ENCODE data around the gene HS3ST3B1. TPM values are rescaled to one million over a fixed set of nuclear protein-coding genes. Genes with fewer than 3 reads are reported as not detected.
A peak's percentile ranks its signal among the peaks of the same experiment; 100 is the strongest.

Gene HS3ST3B1
- total RNA-seq, 1 donor, result 9.1 TPM

DNA sequence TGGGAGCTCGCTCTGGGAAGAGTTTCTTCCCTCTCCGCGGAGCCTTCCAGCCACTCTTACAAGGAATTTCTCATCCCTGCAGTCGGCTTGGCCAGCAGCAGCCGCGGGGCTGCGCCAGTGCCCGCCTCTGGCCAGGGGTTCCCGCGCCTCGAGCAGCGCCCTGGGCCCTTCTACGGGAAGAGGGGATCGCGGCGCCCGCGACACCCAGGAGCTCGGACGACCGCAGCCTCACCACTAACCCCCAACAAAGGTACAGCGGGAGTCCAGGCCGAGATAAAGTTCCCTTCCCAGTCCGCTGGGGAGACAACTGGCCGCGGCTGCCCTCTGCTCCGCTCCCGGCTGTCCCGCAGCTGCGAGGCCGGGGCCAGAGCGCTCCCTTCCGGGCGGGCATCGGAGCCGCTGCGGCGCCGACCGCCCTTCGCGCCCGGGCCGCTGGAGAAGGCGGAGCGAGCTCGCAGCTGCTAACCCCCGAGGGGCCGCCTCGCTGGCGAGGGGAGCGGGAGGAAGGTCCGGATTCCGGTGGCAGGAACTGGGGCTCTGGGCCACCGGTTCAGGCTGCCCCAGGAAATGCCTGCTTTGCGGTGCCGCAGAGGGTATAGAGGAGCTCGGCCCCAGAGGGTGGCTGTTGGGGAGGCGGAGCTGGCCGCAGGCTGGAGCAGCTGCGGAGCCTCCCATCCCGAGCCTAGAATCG is 3.6 kb upstream of the HS3ST3B1 start:
- TF ChIP-seq, protein P1, sequence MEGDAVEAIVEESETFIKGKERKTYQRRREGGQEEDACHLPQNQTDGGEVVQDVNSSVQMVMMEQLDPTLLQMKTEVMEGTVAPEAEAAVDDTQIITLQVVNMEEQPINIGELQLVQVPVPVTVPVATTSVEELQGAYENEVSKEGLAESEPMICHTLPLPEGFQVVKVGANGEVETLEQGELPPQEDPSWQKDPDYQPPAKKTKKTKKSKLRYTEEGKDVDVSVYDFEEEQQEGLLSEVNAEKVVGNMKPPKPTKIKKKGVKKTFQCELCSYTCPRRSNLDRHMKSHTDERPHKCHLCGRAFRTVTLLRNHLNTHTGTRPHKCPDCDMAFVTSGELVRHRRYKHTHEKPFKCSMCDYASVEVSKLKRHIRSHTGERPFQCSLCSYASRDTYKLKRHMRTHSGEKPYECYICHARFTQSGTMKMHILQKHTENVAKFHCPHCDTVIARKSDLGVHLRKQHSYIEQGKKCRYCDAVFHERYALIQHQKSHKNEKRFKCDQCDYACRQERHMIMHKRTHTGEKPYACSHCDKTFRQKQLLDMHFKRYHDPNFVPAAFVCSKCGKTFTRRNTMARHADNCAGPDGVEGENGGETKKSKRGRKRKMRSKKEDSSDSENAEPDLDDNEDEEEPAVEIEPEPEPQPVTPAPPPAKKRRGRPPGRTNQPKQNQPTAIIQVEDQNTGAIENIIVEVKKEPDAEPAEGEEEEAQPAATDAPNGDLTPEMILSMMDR (IDR thresholded peaks at IDR 0.05; ENCODE audit: insufficient read depth, low read length), result peak; percentile 38
- peak; percentile 64 for DNase-seq (ENCODE audit: low read depth)

DNA sequence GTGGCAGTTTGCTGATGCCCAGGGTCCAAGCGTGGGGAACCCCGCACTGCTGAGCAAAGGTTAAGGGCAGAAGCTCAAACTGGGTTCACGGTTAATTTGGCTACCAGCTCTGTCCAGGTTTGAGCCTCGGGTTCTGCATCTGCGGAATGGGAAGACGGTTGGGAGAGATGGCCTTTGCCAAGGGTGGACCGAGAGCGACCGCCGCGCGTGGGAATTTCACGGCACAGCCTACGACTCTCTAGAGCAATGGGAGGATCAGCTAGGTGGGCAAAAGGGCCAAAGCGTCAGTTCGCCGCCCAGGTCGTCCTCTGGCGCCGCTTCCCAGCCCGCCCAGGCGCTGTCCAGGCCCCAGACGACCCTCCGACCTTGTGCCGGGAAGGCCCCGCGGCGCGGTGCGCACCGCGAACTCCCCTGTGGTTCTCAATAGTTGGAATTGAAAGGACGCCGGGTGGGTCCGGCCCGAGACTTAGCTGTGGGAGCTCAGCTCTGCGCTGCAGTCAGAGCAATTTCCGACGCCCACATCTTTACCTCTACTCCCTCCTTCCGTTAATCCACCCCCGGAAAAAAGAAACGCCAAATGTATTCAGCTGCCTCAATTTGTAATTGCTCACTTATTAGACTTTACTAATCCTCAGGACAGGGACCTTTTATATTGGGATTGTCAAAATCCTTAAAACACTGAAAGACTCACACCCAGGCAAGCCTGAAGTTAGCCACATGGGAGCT is 2.5 kb upstream of the HS3ST3B1 start:
- peak; percentile 24 for DNase-seq (ENCODE audit: low read depth)
- TF ChIP-seq, protein P1 (IDR thresholded peaks at IDR 0.05; ENCODE audit: insufficient read depth, low read length), result no peak
- peak overlapping the region; percentile 17 for H3K4me3 ChIP-seq (ENCODE audit: low read depth, low read length)

More for the DNA sequence above, 3.6 kb upstream of the HS3ST3B1 start:
- peak overlapping the region; percentile 61 for H3K4me3 ChIP-seq (ENCODE audit: low read depth, low read length)

- H3K4me3 ChIP-seq (ENCODE audit: low read depth, low read length), result peak overlapping the region; percentile 76
- peak; percentile 47 for DNase-seq (ENCODE audit: low read depth)
- TF ChIP-seq, protein P1 (IDR thresholded peaks at IDR 0.05; ENCODE audit: insufficient read depth, low read length), result no peak
Measured at GRCh38 chr17:14298947-14299279, 2.0 kb upstream of the HS3ST3B1 start.

DNA sequence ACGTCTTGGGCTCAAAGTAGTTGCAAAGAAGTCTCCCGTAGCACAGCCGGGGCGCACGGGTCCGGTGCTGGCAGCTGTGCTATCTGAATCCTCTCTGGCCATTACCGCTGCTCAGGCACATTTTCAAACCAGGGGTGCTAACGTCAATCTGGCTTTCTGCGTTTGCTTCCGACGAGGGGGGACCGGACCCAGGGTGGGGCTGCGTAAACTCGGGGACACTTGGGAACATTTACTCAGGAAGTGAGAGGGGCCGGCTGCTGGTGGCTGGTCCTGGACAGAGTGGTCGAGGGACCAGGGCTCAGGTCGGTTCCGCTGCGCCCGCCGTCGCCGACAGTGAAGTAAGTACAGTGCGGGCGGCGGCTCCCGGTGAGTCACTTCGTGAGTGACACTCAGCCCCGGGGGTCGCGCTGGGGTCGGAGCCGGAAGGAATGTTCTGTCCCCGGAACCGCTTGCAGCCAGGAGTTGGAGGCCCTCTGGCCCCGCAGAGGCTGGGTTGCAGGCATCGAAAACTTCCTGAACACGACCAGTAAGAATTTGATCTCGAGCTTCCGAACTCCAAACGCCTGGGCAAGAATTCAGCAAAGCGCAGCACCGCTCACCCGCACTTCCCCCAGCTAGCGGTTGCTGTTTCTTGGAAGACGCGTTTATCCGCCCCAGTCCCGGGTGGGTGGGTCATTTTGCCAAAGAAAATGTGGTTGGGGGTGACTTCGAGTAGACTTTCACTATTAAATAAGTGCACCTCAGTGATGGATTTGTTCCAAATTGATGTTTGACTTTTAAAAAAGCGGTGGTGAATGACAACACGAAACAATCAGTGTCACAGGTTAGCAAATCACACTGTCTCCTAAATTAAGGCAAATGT is 1.4 kb upstream of the HS3ST3B1 start:
- peak overlapping the region; percentile 76 for H3K4me3 ChIP-seq (ENCODE audit: low read depth, low read length)
- TF ChIP-seq, protein P1 (IDR thresholded peaks at IDR 0.05; ENCODE audit: insufficient read depth, low read length), result no peak
- peak; percentile 71 for DNase-seq (ENCODE audit: low read depth)

DNA sequence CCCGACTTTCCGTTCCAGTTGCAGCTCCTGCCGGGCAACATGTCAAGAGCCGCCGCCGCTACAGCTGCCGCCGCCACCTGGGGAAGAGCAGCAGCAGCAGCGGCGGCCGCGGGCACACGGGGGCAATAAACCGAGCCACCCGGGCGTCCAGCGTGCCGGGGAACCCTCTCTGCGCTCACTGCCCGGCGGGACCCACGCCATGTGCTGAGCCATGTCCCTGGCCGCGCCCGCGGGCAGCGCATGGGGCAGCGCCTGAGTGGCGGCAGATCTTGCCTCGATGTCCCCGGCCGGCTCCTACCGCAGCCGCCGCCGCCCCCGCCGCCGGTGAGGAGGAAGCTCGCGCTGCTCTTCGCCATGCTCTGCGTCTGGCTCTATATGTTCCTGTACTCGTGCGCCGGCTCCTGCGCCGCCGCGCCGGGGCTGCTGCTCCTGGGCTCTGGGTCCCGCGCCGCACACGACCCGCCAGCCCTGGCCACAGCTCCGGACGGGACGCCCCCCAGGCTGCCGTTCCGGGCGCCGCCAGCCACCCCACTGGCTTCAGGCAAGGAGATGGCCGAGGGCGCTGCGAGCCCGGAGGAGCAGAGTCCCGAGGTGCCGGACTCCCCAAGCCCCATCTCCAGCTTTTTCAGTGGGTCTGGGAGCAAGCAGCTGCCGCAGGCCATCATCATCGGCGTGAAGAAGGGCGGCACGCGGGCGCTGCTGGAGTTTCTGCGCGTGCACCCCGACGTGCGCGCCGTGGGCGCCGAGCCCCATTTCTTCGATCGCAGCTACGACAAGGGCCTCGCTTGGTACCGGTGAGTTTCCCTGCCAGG is 604 bp downstream of the HS3ST3B1 start:
- peak overlapping the region; percentile 95 for H3K4me3 ChIP-seq (ENCODE audit: low read depth, low read length)
- DNase-seq (ENCODE audit: low read depth), result no peak
- TF ChIP-seq, protein P1 (IDR thresholded peaks at IDR 0.05; ENCODE audit: insufficient read depth, low read length), result no peak

DNA sequence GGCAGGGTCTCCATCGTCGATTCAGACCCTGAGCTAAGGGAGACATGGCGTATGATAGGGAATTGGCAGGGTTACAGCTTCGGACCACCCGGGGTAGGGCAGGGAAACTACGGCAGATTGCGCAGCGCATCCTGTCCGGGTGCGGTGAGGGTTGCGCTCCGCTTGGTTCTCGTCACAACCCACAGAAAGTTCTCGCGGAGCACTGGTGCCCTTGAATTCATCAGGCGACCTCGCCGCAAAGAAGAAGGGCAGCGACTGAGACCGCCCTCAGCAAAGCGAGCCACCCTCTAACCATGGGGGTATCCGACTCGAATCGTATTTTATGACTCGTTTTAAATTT is 1.2 kb downstream of the HS3ST3B1 start:
- peak; percentile 64 for DNase-seq (ENCODE audit: low read depth)
- peak overlapping the region; percentile 95 for H3K4me3 ChIP-seq (ENCODE audit: low read depth, low read length)
- TF ChIP-seq, protein P1 (IDR thresholded peaks at IDR 0.05; ENCODE audit: insufficient read depth, low read length), result no peak
